ENCODE results near the gene TAS1R1. TPM values are rescaled to one million over a fixed set of nuclear protein-coding genes. Genes with fewer than 3 reads are reported as not detected.

TAS1R1 gene
- total and polyA plus RNA-seq, 12 donors, result not detected

- 97 to 98% methylated on average over 13 of the region's 13 CpGs for WGBS, 2 donors
- Histone ChIP-seq H3K4me3 (no peak overlapping the region), H3K27me3 (no peaks in the 10 kb centered on the region), H3K4me1 (peaks cover 0 to 9% (median 3%) of the 10 kb centered on the region in 9 donors), H3K36me3 (peaks cover 0 to 100% (median 49%) of the 10 kb centered on the region in 9 donors), H3K27ac (no peak overlapping the region), H3K9me3 (no peaks in the 10 kb centered on the region)
- ATAC-seq, result no peak
- TF ChIP-seq CTCF (IDR thresholded peaks at IDR 0.05), result no peak
- DNase-seq, result no peak
- intact Hi-C loops (cut with DNase I), result loop anchor here in 2 of 10 donors (5.0 to 10.0 kb wide), 2 partner anchors 46 to 852 kb away; no protein-coding TSS in a partner anchor
These were observed 24.5 kb upstream of the TAS1R1 start for GRCh38 chr1:6530504-6531160.

GRCh38 chr1:6531996-6532395, 23.1 kb upstream of the TAS1R1 start:
- no peaks in the 10 kb centered on the region for H3K9me3 ChIP-seq
- 83 to 86% methylated on average over 5 of the region's 5 CpGs for WGBS, 2 donors
- no peak for DNase-seq
- intact Hi-C loops (cut with DNase I), result loop anchor here in 2 of 10 donors (5.0 to 10.0 kb wide), 2 partner anchors 47 to 850 kb away; no protein-coding TSS in a partner anchor
- H3K36me3 ChIP-seq, result peaks cover 0 to 96% (median 37%) of the 10 kb centered on the region in 9 donors
- peaks cover 0 to 9% (median 3%) of the 10 kb centered on the region in 9 donors for H3K4me1 ChIP-seq
- ATAC-seq, result no peak
- H3K4me3 ChIP-seq, result no peak overlapping the region
- no peaks in the 10 kb centered on the region for H3K27me3 ChIP-seq
- no peak for TF ChIP-seq CTCF (IDR thresholded peaks at IDR 0.05)
- no peak overlapping the region for H3K27ac ChIP-seq

- Histone ChIP-seq H3K4me1 (peaks cover 0 to 9% (median 3%) of the 10 kb centered on the region in 9 donors), H3K36me3 (peaks cover 0 to 95% (median 31%) of the 10 kb centered on the region in 9 donors), H3K9me3 (no peaks in the 10 kb centered on the region), H3K27ac (no peak overlapping the region), H3K27me3 (no peaks in the 10 kb centered on the region), H3K4me3 (no peak overlapping the region)
- DNase-seq (no peak), ATAC-seq (no peak)
- TF ChIP-seq CTCF (IDR thresholded peaks at IDR 0.05), result no peak
- intact Hi-C loops (cut with DNase I), result loop anchor here in 2 of 10 donors (5.0 to 10.0 kb wide), 2 partner anchors 50 to 848 kb away; no protein-coding TSS in a partner anchor
- 88 to 93% methylated on average over 8 of the region's 8 CpGs for WGBS, 2 donors
These were observed 20.8 kb upstream of the TAS1R1 start for GRCh38 chr1:6534248-6534822.

GRCh38 chr1:6535214-6535613, 19.9 kb upstream of the TAS1R1 start:
- H3K4me1 ChIP-seq, result peaks cover 0 to 9% (median 3%) of the 10 kb centered on the region in 9 donors
- TF ChIP-seq CTCF (IDR thresholded peaks at IDR 0.05), result no peak
- peaks cover 0 to 95% (median 31%) of the 10 kb centered on the region in 9 donors for H3K36me3 ChIP-seq
- intact Hi-C loops (cut with DNase I), result loop anchor here in 1 of 10 donors (10.0 kb wide), 1 partner anchor 50 kb away; no protein-coding TSS in a partner anchor
- no peak for DNase-seq
- no peak for ATAC-seq
- H3K9me3 ChIP-seq, result no peaks in the 10 kb centered on the region
- no peaks in the 10 kb centered on the region for H3K27me3 ChIP-seq
- H3K27ac ChIP-seq, result peak overlapping the region in 1 of 10 donors; percentile 38
- H3K4me3 ChIP-seq, result no peak overlapping the region
- 82 to 90% methylated on average over 4 of the region's 4 CpGs for WGBS, 2 donors
